CD14-positive monocyte (primary cell): Measurements from ENCODE around the gene CYFIP2. TPM values are rescaled to one million over a fixed set of nuclear protein-coding genes. Genes with fewer than 3 reads are reported as not detected.

ENCODE experiments used
- DNase-seq, 3 donors: peaks; one replicate each; pipeline ENCODE4 v3.0.0-alpha.2; 2011 to 2022
- H2AFZ ChIP-seq: 2 replicates; pipeline ENCODE4 v1.6.0; 2012; ENCODE audit warnings: mild to moderate bottlenecking, low read depth, low read length, inconsistent platforms; ENCODE audit not compliant: insufficient read depth, poor library complexity, severe bottlenecking
- H3K27ac ChIP-seq, 2 donors: 1 replicate in 1 of 2; 2 replicates in 1 of 2; pipeline ENCODE4 v1.5.1; 2012 to 2013; ENCODE audit warnings: low read length in 2 of 2, control low read depth in 1 of 2, inconsistent platforms in 1 of 2, low read depth in 1 of 2, mild to moderate bottlenecking in 1 of 2
- H3K27me3 ChIP-seq, 2 donors: one replicate each; pipeline versions ENCODE4 v1.6.0 to v1.6.1; 2011 to 2013; ENCODE audit warnings: low read length in 2 of 2; ENCODE audit not compliant: control insufficient read depth in 2 of 2, insufficient read depth in 2 of 2
- H3K36me3 ChIP-seq, 2 donors: replicated peaks in 1 of 2; 1 replicate in 1 of 2; 2 replicates in 1 of 2; pipeline versions ENCODE4 v1.5.1 to v1.6.1; 2012 to 2013; ENCODE audit warnings: low read length in 2 of 2, control low read depth in 1 of 2, inconsistent platforms in 1 of 2, mild to moderate bottlenecking in 1 of 2; ENCODE audit not compliant: insufficient read depth in 2 of 2, control insufficient read depth in 1 of 2
- H3K4me1 ChIP-seq, 2 donors: 1 replicate in 1 of 2; 2 replicates in 1 of 2; pipeline versions ENCODE4 v1.5.1 to v1.6.1; 2012 to 2013; ENCODE audit warnings: low read length in 2 of 2, control low read depth in 1 of 2, inconsistent platforms in 1 of 2, mild to moderate bottlenecking in 1 of 2, moderate library complexity in 1 of 2; ENCODE audit not compliant: insufficient read depth in 2 of 2, control insufficient read depth in 1 of 2
- H3K4me2 ChIP-seq: replicated peaks from 2 replicates; pipeline ENCODE3; 2012; ENCODE audit warnings: low read length, moderate library complexity, mild to moderate bottlenecking; ENCODE audit not compliant: poor library complexity, severe bottlenecking; ENCODE audit errors: extremely low read depth
- H3K4me3 ChIP-seq, 3 experiments: fragments of 200-600 bp in 1 of 3; sonication (generic) in 1 of 3; replicated peaks in 1 of 3; 1 replicate in 2 of 3; 2 replicates in 1 of 3; pipeline ENCODE4 v1.5.1; 2011 to 2013; ENCODE audit warnings: low read length in 3 of 3, mild to moderate bottlenecking in 3 of 3, control low read depth in 2 of 3, low read depth in 2 of 3, inconsistent platforms in 1 of 3, moderate library complexity in 1 of 3
- H3K79me2 ChIP-seq: 2 replicates; pipeline ENCODE4 v1.6.0; 2012; ENCODE audit warnings: mild to moderate bottlenecking, control low read depth, inconsistent platforms, low read length, moderate library complexity; ENCODE audit not compliant: insufficient read depth
- H3K9ac ChIP-seq: 2 replicates; pipeline ENCODE4 v1.6.0; 2017; ENCODE audit warnings: low read length, mild to moderate bottlenecking; ENCODE audit not compliant: insufficient read depth, poor library complexity, severe bottlenecking
- H3K9me3 ChIP-seq, 2 donors: replicated peaks in 1 of 2; 1 replicate in 1 of 2; 2 replicates in 1 of 2; pipeline versions ENCODE4 v1.5.1 to v1.6.1; 2012 to 2013; ENCODE audit warnings: low read length in 2 of 2, control low read depth in 1 of 2; ENCODE audit not compliant: control insufficient read depth in 1 of 2, insufficient read depth in 1 of 2
- H4K20me1 ChIP-seq: 2 replicates; pipeline ENCODE4 v1.6.0; 2012; ENCODE audit warnings: mild to moderate bottlenecking, low read length, control low read depth, moderate library complexity; ENCODE audit not compliant: insufficient read depth
- H3K27ac Mint-ChIP-seq, 7 donors: one replicate each; pipeline ENCODE4 v1.8.0; 2020; ENCODE audit warnings: mild to moderate bottlenecking in 7 of 7, mixed read lengths in 7 of 7, moderate library complexity in 6 of 7, inconsistent platforms in 2 of 7
- H3K27me3 Mint-ChIP-seq, 3 donors: one replicate each; pipeline ENCODE4 v1.8.0; 2021 to 2022; ENCODE audit warnings: low read depth in 3 of 3, mild to moderate bottlenecking in 3 of 3, mixed read lengths in 3 of 3, moderate library complexity in 3 of 3, inconsistent platforms in 1 of 3
- H3K36me3 Mint-ChIP-seq, 2 donors: one replicate each; pipeline ENCODE4 v1.8.0; 2020; ENCODE audit warnings: mixed read lengths in 2 of 2, inconsistent platforms in 1 of 2, mild to moderate bottlenecking in 1 of 2
- H3K4me1 Mint-ChIP-seq: one replicate; pipeline ENCODE4 v1.8.0; 2020; ENCODE audit warnings: mild to moderate bottlenecking, mixed read lengths
- H3K4me3 Mint-ChIP-seq, 2 donors: one replicate each; pipeline ENCODE4 v1.8.0; 2020; ENCODE audit warnings: mild to moderate bottlenecking in 2 of 2, mixed read lengths in 2 of 2, moderate library complexity in 1 of 2
- H3K9me3 Mint-ChIP-seq, 7 donors: one replicate each; pipeline ENCODE4 v1.8.0; 2020 to 2022; ENCODE audit warnings: mixed read lengths in 7 of 7, mild to moderate bottlenecking in 6 of 7, moderate library complexity in 6 of 7, inconsistent platforms in 2 of 7
- CTCF ChIP-seq: fragments of 200-600 bp; IDR thresholded peaks from one replicate; pipeline ENCODE4 v1.8.0; 2022; ENCODE audit warnings: antibody characterized with exemption, mild to moderate bottlenecking
- WGBS: methylation state at CpG from one replicate; pipeline ENCODE4 v1.1.5; 2013; ENCODE audit warnings: missing lambda C conversion rate; ENCODE audit not compliant: insufficient coverage; 5-methylcytosine and 5-hydroxymethylcytosine counted together
- intact Hi-C, 2 donors: fragments of 100-400 bp; cut with micrococcal nuclease; formaldehyde crosslinking; loops; one replicate each; pipeline versions ENCODE4 v1.15.0 to v1.15.1; 2023
- polyA plus RNA-seq, 3 donors: library from polyadenylated mRNA; depleted of rRNA in 1 of 3; unstranded in 2 of 3; stranded (reverse) in 1 of 3; fragments of 300-500 nt in 2 of 3; fragments of >200 nt in 1 of 3; fragmentation: Illumina TruSeq in 2 of 3; gene quantifications; 1 replicate in 2 of 3; 2 replicates in 1 of 3; pipeline ENCODE4 v1.2.3, GENCODE V29; 2012 to 2021

The CYFIP2 gene
- polyA plus RNA-seq, 3 donors = 33.6 to 45.6 (median 36.0) TPM

GRCh38 chr5:157388111-157388710, 122.3 kb downstream of the CYFIP2 start:
- Mint-ChIP-seq H3K36me3 (peaks cover 59 to 60% of the 10 kb centered on the region in 2 donors), H3K9me3 (peaks cover 0 to 2% (median 0%) of the 10 kb centered on the region in 7 donors), H3K4me1 (no peaks in the 10 kb centered on the region), H3K27me3 (peaks cover 0 to 2% (median 1%) of the 10 kb centered on the region in 3 donors), H3K27ac (peak overlapping the region in 1 of 7 donors; percentile 27), H3K4me3 (no peak overlapping the region)
- no peaks in the 10 kb centered on the region for H4K20me1 ChIP-seq
- H3K27me3 ChIP-seq = no peaks in the 10 kb centered on the region
- no peak for TF ChIP-seq CTCF
- no peaks in the 10 kb centered on the region for H3K9me3 ChIP-seq
- no peak overlapping the region for H3K4me2 ChIP-seq
- peaks cover 30 to 87% of the 10 kb centered on the region in 2 donors for H3K36me3 ChIP-seq
- no peak for DNase-seq
- H2AFZ ChIP-seq = no peak overlapping the region
- intact Hi-C loops = no loop called here
- no peak overlapping the region for H3K9ac ChIP-seq
- no peak overlapping the region for H3K4me3 ChIP-seq
- no peak overlapping the region for H3K27ac ChIP-seq
- no peaks in the 10 kb centered on the region for H3K79me2 ChIP-seq
- H3K4me1 ChIP-seq = no peaks in the 10 kb centered on the region

GRCh38 chr5:157389103-157389502, 123.2 kb downstream of the CYFIP2 start:
- H3K4me1 Mint-ChIP-seq = no peaks in the 10 kb centered on the region
- peaks cover 53 to 54% of the 10 kb centered on the region in 2 donors for H3K36me3 Mint-ChIP-seq
- Histone ChIP-seq H3K79me2 (no peaks in the 10 kb centered on the region), H2AFZ (no peak overlapping the region), H4K20me1 (no peaks in the 10 kb centered on the region), H3K4me1 (no peaks in the 10 kb centered on the region), H3K36me3 (peaks cover 21 to 86% of the 10 kb centered on the region in 2 donors), H3K9me3 (no peaks in the 10 kb centered on the region), H3K4me3 (no peak overlapping the region), H3K9ac (no peak overlapping the region), H3K4me2 (no peak overlapping the region), H3K27ac (no peak overlapping the region), H3K27me3 (no peaks in the 10 kb centered on the region)
- no peak overlapping the region for H3K4me3 Mint-ChIP-seq
- no peak overlapping the region for H3K27ac Mint-ChIP-seq
- DNase-seq = no peak
- H3K9me3 Mint-ChIP-seq = peaks cover 0 to 4% (median 0%) of the 10 kb centered on the region in 7 donors
- H3K27me3 Mint-ChIP-seq = peaks cover 0 to 2% (median 1%) of the 10 kb centered on the region in 3 donors
- no peak for TF ChIP-seq CTCF
- intact Hi-C loops = no loop called here
- 96% methylated on average over 15 of the region's 17 CpGs for WGBS
